ENCODE results near the gene NHSL2.
"Not testable (repeated sequence)": the region's sequence is repeated elsewhere in the genome, so short reads cannot be mapped to it uniquely, and the experiment has no call there.

NHSL2 gene

DNA sequence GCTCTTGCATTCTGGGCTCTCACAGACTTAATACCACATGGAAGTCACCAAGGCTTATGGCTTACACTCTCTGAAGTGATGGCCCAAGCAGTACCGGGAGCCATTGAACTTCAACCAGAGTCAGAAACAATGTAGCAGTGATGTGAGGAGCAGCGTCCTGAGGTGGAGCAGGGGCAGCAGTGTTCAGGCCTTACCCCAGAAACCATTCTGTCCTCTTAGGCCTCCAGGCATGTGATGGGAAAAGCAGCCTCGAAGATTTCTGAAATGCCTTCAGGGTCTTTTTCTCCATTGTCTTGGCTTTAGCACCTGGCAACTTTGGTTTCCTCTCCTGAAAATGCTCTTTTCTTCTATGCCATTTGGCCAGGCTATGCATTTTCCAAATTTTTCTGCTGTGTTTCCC, 248.1 kb downstream of the NHSL2 start:
- DNase-seq (ENCODE audit: low read depth in 2 of 2, low spot score in 1 of 2): no peak

DNA sequence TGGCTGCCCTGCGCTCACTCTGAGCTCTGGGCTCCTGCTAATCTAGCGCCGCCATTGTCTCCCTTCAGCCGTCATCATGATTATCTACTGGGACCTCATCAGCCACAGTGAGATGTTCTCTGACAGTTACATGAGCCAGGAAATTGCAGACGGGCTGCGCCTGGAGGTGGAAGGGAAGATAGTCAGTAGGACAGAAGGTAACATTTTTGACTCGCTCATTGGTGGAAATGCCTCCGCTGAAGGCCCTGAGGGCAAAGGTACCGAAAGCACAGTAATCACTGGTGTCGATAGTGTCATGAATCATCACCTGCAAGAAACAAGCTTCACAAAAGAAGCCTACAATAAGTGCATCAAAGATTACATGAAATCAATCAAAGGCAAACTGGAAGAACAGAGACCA, 249.1 kb downstream of the NHSL2 start:
- DNase-seq (ENCODE audit: low read depth in 2 of 2, low spot score in 1 of 2): no peak

DNA sequence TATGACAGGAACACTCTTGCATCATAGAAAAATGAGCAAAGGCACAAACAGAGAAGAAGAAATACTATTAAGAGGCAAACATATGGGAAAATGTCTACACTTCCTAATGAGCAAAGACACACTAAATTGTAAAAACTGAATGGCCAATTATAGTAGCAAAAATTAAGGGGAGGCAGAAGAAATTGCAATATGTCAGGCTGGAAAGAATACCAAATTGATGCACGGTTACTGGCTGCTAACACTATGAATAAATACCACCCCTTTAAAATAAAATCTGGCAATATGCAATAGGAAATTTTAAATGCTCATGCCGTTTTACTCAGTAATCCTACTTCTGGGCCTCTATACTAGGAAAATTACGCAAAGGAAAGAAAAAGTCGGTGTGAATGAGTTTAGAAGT, 254.9 kb downstream of the NHSL2 start:
- no peak for DNase-seq (ENCODE audit: low read depth in 2 of 2, low spot score in 1 of 2)

DNA sequence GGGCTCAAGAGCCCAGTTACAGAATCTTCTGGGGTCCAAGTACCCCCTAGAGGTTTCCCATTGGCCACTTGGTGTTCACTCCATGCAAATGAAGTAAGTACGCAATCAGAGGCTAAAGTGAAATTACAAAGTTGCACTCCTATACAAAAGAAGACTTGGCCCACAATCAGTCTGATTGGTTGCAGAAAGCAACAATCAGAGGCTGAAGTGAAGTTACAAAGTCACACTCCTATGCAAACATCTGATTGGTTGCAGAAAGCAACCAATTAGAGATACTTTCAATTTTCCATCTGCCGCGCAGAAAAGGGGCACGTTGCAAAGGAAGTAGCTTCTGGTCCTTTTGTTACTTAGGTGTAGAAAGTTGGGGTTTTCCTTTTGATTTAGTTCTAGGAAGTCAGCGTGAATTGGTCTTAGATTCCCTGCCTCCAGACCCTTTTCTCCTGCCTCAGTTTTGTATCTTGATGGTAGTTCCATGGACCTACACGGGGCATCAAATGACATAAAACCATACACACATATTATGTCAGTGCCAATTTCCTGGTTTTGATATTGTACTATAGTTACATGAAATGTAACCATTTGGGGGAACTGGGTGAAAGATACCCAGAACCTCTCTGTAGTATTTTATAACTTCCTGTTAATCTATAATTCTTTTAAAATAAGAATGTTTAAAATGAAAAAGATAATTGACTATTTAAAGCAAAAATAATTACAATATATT, 258.5 kb downstream of the NHSL2 start:
- DNase-seq (ENCODE audit: low read depth in 2 of 2, low spot score in 1 of 2): no peak

GRCh38 chrX:72176289-72176688, 265.6 kb downstream of the NHSL2 start:
- DNase-seq (ENCODE audit: low read depth in 2 of 2, low spot score in 1 of 2): not testable (repeated sequence)

GRCh38 chrX:72176981-72177380, 266.3 kb downstream of the NHSL2 start:
- no peak for DNase-seq (ENCODE audit: low read depth in 2 of 2, low spot score in 1 of 2)

DNA sequence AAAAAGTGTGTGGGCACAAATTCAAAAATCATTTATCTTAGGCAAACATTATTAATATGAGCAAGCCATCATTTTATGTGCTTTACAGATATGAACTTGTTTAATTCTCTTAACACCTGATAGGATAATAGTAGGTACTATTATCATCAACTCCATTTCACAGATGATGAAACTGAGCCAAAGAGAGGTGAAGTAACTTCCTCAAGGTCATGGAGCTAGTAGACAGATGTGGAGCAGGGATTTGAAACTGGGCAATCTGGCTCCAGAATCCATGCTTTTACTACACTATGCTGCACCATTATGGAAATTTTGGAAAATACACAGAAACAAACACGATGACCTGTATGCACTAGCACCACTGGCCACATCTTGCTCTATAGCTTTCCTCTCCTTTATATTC, 269.9 kb downstream of the NHSL2 start:
- DNase-seq (ENCODE audit: low read depth in 2 of 2, low spot score in 1 of 2): no peak

GRCh38 chrX:72181178-72182125, 270.8 kb downstream of the NHSL2 start, which contains the start of gene PIN4:
PIN4 (plus strand) TSS chrX:72181757; CDS start chrX:72181786, 29 bp downstream.
- peak; percentile 44 to 66 for DNase-seq (ENCODE audit: low read depth in 2 of 2, low spot score in 1 of 2)

DNA sequence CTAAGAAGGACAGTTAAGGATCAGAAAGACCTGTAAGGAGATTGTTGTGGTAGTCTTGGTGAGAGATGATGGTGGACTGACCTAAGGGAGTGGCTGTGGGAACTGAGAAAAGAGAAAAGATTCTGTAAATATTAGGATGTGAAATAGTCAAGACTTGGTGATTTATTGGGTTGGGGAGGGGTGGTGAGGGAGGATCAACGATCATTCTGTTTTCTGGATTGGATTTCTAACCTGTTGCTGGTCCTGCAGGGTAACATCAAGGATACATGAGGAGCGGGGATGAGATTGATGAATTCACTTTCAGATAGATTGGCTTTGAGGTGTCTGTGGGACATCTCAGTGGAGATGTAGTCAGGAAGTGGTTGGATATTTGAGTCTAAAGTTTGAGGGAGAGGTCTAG, 272.3 kb downstream of the NHSL2 start:
- DNase-seq (ENCODE audit: low read depth in 2 of 2, low spot score in 1 of 2): no peak

GRCh38 chrX:72201836-72202536, 291.3 kb downstream of the NHSL2 start:
- DNase-seq (ENCODE audit: low read depth in 2 of 2, low spot score in 1 of 2): no peak

All from stimulated activated CD8-positive, alpha-beta memory T cell treated with anti-CD3 and anti-CD28 coated beads, Interleukin-4, amount 100 ng/mL, for 1 hour (primary cell).